WTC11 (cell line): ENCODE results near the gene RAI14. TPM values are rescaled to one million over a fixed set of nuclear protein-coding genes. Genes with fewer than 3 reads are reported as not detected.

Source experiments
- ATAC-seq: fragments of 200-7000 bp; cut with Tn5 transposase; 2 replicates; pipeline ENCODE4 v1.10.0; 2021; ENCODE audit warnings: mild to moderate bottlenecking, moderate library complexity
- CTCF ChIA-PET: fragments of 300-600 bp; sonication (Branson Sonifier 250); formaldehyde crosslinking; loops from one replicate; lab custom pipeline; 2021; ENCODE audit warnings: antibody characterized with exemption; lab: Charles Lee
- POLR2A ChIA-PET: fragments of 350-600 bp; sonication (Branson Sonifier 250); formaldehyde crosslinking; loops from one replicate; lab custom pipeline; 2021; ENCODE audit warnings: antibody characterized with exemption; lab: Charles Lee
- DNase-seq: peaks from one replicate; pipeline ENCODE4 v3.0.0; 2021; ENCODE audit warnings: low spot score
- H3K27ac Mint-ChIP-seq: 2 replicates; pipeline ENCODE4 v1.8.0; 2021; ENCODE audit warnings: mixed read lengths
- H3K27me3 Mint-ChIP-seq: 2 replicates; pipeline ENCODE4 v1.8.0; 2021; ENCODE audit warnings: low read depth, mild to moderate bottlenecking, moderate library complexity, mixed read lengths
- H3K36me3 Mint-ChIP-seq: 2 replicates; pipeline ENCODE4 v1.8.0; 2021; ENCODE audit warnings: mixed read lengths
- H3K4me1 Mint-ChIP-seq: 2 replicates; pipeline ENCODE4 v1.8.0; 2022; ENCODE audit warnings: mixed read lengths
- H3K4me3 Mint-ChIP-seq: 2 replicates; pipeline ENCODE4 v1.8.0; 2021; ENCODE audit warnings: mild to moderate bottlenecking, moderate library complexity, mixed read lengths
- H3K9me3 Mint-ChIP-seq: 2 replicates; pipeline ENCODE4 v1.8.0; 2021; ENCODE audit warnings: mixed read lengths
- CDX4 ChIP-seq: fragments of 250-450 bp; sonication (Bioruptor Pico); IDR thresholded peaks from 2 replicates; pipeline ENCODE4 v1.9.0; 2021; ENCODE audit warnings: moderate library complexity, mild to moderate bottlenecking, inconsistent platforms, borderline replicate concordance
- CREB1 ChIP-seq: sonication (generic); formaldehyde crosslinking; IDR thresholded peaks from 2 replicates; pipeline ENCODE4 v1.8.0; 2023; ENCODE audit warnings: mild to moderate bottlenecking, missing genetic modification reagents
- E2F1 ChIP-seq: sonication (generic); formaldehyde crosslinking; IDR thresholded peaks from 2 replicates; pipeline ENCODE4 v1.8.0; 2022; ENCODE audit warnings: mild to moderate bottlenecking, missing genetic modification reagents
- FOXP4 ChIP-seq: sonication (generic); formaldehyde crosslinking; IDR thresholded peaks from 2 replicates; pipeline ENCODE4 v1.8.0; 2022; ENCODE audit warnings: mild to moderate bottlenecking, missing genetic modification reagents
- MLX ChIP-seq: sonication (generic); formaldehyde crosslinking; IDR thresholded peaks from 2 replicates; pipeline ENCODE4 v1.8.1; 2023; ENCODE audit warnings: mild to moderate bottlenecking, missing genetic modification reagents, moderate library complexity
- MXD4 ChIP-seq: fragments of 250-450 bp; sonication (Bioruptor Pico); IDR thresholded peaks from 2 replicates; pipeline ENCODE4 v1.8.0; 2021; ENCODE audit warnings: mild to moderate bottlenecking, moderate library complexity, borderline replicate concordance
- NR1H2 ChIP-seq: sonication (generic); formaldehyde crosslinking; IDR thresholded peaks from 2 replicates; pipeline ENCODE4 v1.9.0; 2021; ENCODE audit warnings: mild to moderate bottlenecking, moderate library complexity, missing genetic modification reagents
- SMAD4 ChIP-seq: sonication (generic); formaldehyde crosslinking; IDR thresholded peaks from 2 replicates; pipeline ENCODE4 v1.8.0; 2022; ENCODE audit warnings: mild to moderate bottlenecking, missing genetic modification reagents
- TEAD4 ChIP-seq: sonication (generic); formaldehyde crosslinking; IDR thresholded peaks from 2 replicates; pipeline ENCODE4 v1.8.0; 2022; ENCODE audit warnings: mild to moderate bottlenecking, missing genetic modification reagents
- USF1 ChIP-seq: sonication (generic); formaldehyde crosslinking; IDR thresholded peaks from 2 replicates; pipeline ENCODE4 v1.8.0; 2022; ENCODE audit warnings: mild to moderate bottlenecking, missing genetic modification reagents
- ZNF121 ChIP-seq: sonication (generic); formaldehyde crosslinking; IDR thresholded peaks from 2 replicates; pipeline ENCODE4 v1.8.0; 2023; ENCODE audit warnings: missing genetic modification reagents
- ZNF281 ChIP-seq: sonication (generic); formaldehyde crosslinking; IDR thresholded peaks from 2 replicates; pipeline ENCODE4 v1.8.0; 2023; ENCODE audit warnings: mild to moderate bottlenecking, missing genetic modification reagents
- ZNF396 ChIP-seq: fragments of 250-450 bp; sonication (Bioruptor Pico); IDR thresholded peaks from 2 replicates; pipeline ENCODE4 v1.8.0; 2021; ENCODE audit warnings: mild to moderate bottlenecking, moderate library complexity, borderline replicate concordance
- ZNF416 ChIP-seq: fragments of 250-450 bp; sonication (Bioruptor Pico); IDR thresholded peaks from 2 replicates; pipeline ENCODE4 v1.9.0; 2021; ENCODE audit warnings: mild to moderate bottlenecking, inconsistent platforms
- ZNF512 ChIP-seq: sonication (generic); formaldehyde crosslinking; IDR thresholded peaks from 2 replicates; pipeline ENCODE4 v1.8.1; 2022; ENCODE audit warnings: missing genetic modification reagents, borderline replicate concordance
- total RNA-seq: library from RNA; stranded (reverse); gene quantifications from 3 replicates; pipeline ENCODE4 v1.2.3, GENCODE V29; 2021

RAI14 gene
- total RNA-seq, 1 experiment from 2014 or later = 185 TPM

GRCh38 chr5:34750206-34750605 lies 94.1 kb downstream of the RAI14 start:
- peaks cover 55% of the 10 kb centered on the region for H3K4me1 Mint-ChIP-seq
- CTCF ChIA-PET = no interaction called here
- no peak overlapping the region for H3K4me3 Mint-ChIP-seq
- POLR2A ChIA-PET = no interaction called here
- ATAC-seq (no peak), DNase-seq (no peak)
- H3K27me3 Mint-ChIP-seq = no peaks in the 10 kb centered on the region
- no peak overlapping the region for H3K27ac Mint-ChIP-seq
- no peak for TF ChIP-seq TEAD4 (CRISPR knock-in tag)
- TF ChIP-seq CREB1 (CRISPR knock-in tag) = no peak
- no peak for TF ChIP-seq ZNF396 (CRISPR knock-in tag)
- no peak for TF ChIP-seq NR1H2 (CRISPR knock-in tag)
- TF ChIP-seq ZNF416 = no peak
- TF ChIP-seq USF1 = no peak
- no peak for TF ChIP-seq MXD4 (CRISPR knock-in tag)
- no peak for TF ChIP-seq E2F1 (CRISPR knock-in tag)
- TF ChIP-seq MLX (CRISPR knock-in tag) = no peak
- TF ChIP-seq ZNF281 (CRISPR knock-in tag) = no peak
- TF ChIP-seq SMAD4 (CRISPR knock-in tag) = no peak
- no peak for TF ChIP-seq FOXP4
- TF ChIP-seq ZNF512 (CRISPR knock-in tag) = no peak
- TF ChIP-seq CDX4 (CRISPR knock-in tag) = no peak
- TF ChIP-seq ZNF121 = no peak
- H3K36me3 Mint-ChIP-seq = peaks cover 2% of the 10 kb centered on the region; the same call in 1 of the 2 replicates
- H3K9me3 Mint-ChIP-seq = no peaks in the 10 kb centered on the region
